Activated CD4-positive, alpha-beta T cell treated with anti-CD3 and anti-CD28 coated beads for 36 hours (primary cell): Measurements from ENCODE around the gene ERC2. TPM values are rescaled to one million over a fixed set of nuclear protein-coding genes. Genes with fewer than 3 reads are reported as not detected.

ENCODE experiments used
- ATAC-seq: fragments of 200-7000 bp; cut with Tn5 transposase; one replicate; pipeline ENCODE4 v1.10.0; 2021; ENCODE audit warnings: mild to moderate bottlenecking, moderate library complexity
- CTCF ChIA-PET: fragments of 350-600 bp; sonication (Branson Sonifier 250); formaldehyde crosslinking; loops from one replicate; lab custom pipeline; 2021; ENCODE audit warnings: antibody characterized with exemption; lab: Charles Lee
- POLR2A ChIA-PET: fragments of 350-600 bp; sonication (Branson Sonifier 250); formaldehyde crosslinking; loops from one replicate; lab custom pipeline; 2021; ENCODE audit warnings: antibody characterized with exemption, inconsistent platforms; lab: Charles Lee
- DNase-seq: peaks from one replicate; pipeline ENCODE4 v3.0.0-alpha.2; 2020
- H3K27ac Mint-ChIP-seq: one replicate; pipeline ENCODE4 v1.8.0; 2021; ENCODE audit warnings: mixed read lengths
- H3K27me3 Mint-ChIP-seq: one replicate; pipeline ENCODE4 v1.8.0; 2021; ENCODE audit warnings: mixed read lengths
- H3K36me3 Mint-ChIP-seq: one replicate; pipeline ENCODE4 v1.8.0; 2021; ENCODE audit warnings: low read depth, mixed read lengths
- H3K4me1 Mint-ChIP-seq: one replicate; pipeline ENCODE4 v1.8.0; 2021; ENCODE audit warnings: mixed read lengths
- H3K4me3 Mint-ChIP-seq: one replicate; pipeline ENCODE4 v1.8.0; 2021; ENCODE audit warnings: mild to moderate bottlenecking, moderate library complexity, mixed read lengths
- H3K9me3 Mint-ChIP-seq: one replicate; pipeline ENCODE4 v1.8.0; 2021; ENCODE audit warnings: low read depth, mixed read lengths
- intact Hi-C, 2 experiments: fragments of 100-400 bp; cut with DNase I in 1 of 2; cut with micrococcal nuclease in 1 of 2; formaldehyde crosslinking; loops; one replicate each; pipeline versions ENCODE4 v1.14.2 to v1.15.1; 2022 to 2024; cut with DNase I, micrococcal nuclease
- microRNA-seq: library from miRNA; unstranded; fragments of <30 nt; microRNA quantifications from one replicate; pipeline ENCODE4 v1.2.0, GENCODE V29; 2021; ENCODE audit warnings: borderline replicate concordance
- total RNA-seq, 2 experiments: library from RNA; stranded (reverse); gene quantifications; one replicate each; pipeline ENCODE4 v1.2.3, GENCODE V29; 2021

Gene ERC2
- total RNA-seq, 2 experiments from 2014 or later, result not detected

- ATAC-seq, result no peak
- H3K27me3 Mint-ChIP-seq, result peaks cover 9% of the 10 kb centered on the region
Measured at GRCh38 chr3:55471522-55472280, 996.6 kb downstream of the ERC2 start.

GRCh38 chr3:55471084-55471483 is 997.2 kb downstream of the ERC2 start:
- CTCF ChIA-PET, result no interaction called here

More at GRCh38 chr3:55471522-55472280, 996.6 kb downstream of the ERC2 start:
- CTCF ChIA-PET, result no interaction called here
- no peaks in the 10 kb centered on the region for H3K4me1 Mint-ChIP-seq
- no peak for DNase-seq
- no peaks in the 10 kb centered on the region for H3K36me3 Mint-ChIP-seq
- POLR2A ChIA-PET, result no interaction called here
- H3K9me3 Mint-ChIP-seq, result no peaks in the 10 kb centered on the region
- no peak overlapping the region for H3K4me3 Mint-ChIP-seq
- no peak overlapping the region for H3K27ac Mint-ChIP-seq
- intact Hi-C loops, result no loop called here

GRCh38 chr3:55469957-55470526 is 998.2 kb downstream of the ERC2 start:
- Mint-ChIP-seq H3K4me3 (no peak overlapping the region), H3K4me1 (no peaks in the 10 kb centered on the region), H3K9me3 (no peaks in the 10 kb centered on the region), H3K36me3 (no peaks in the 10 kb centered on the region), H3K27me3 (peaks cover 7% of the 10 kb centered on the region), H3K27ac (no peak overlapping the region)
- DNase-seq, result no peak
- CTCF ChIA-PET, result interaction anchor here (0.6 kb wide), 1 partner anchor 608 kb away, joined by 3 read pairs; no protein-coding TSS in a partner anchor
- ATAC-seq, result no peak
- POLR2A ChIA-PET, result no interaction called here
- intact Hi-C loops, result no loop called here

More at GRCh38 chr3:55471084-55471483, 997.2 kb downstream of the ERC2 start:
- Mint-ChIP-seq H3K9me3 (no peaks in the 10 kb centered on the region), H3K4me3 (no peak overlapping the region), H3K36me3 (no peaks in the 10 kb centered on the region), H3K27ac (no peak overlapping the region), H3K4me1 (no peaks in the 10 kb centered on the region), H3K27me3 (peaks cover 5% of the 10 kb centered on the region)
- DNase-seq, result no peak
- intact Hi-C loops, result no loop called here
- no peak for ATAC-seq
- POLR2A ChIA-PET, result interaction anchor here (0.6 kb wide), 1 partner anchor 524 kb away, joined by 3 read pairs; no protein-coding TSS in a partner anchor

GRCh38 chr3:55468251-55468650 is 1000.0 kb downstream of the ERC2 start:
- no peak overlapping the region for H3K4me3 Mint-ChIP-seq
- ATAC-seq (no peak), DNase-seq (no peak)
- CTCF ChIA-PET, result no interaction called here
- no peaks in the 10 kb centered on the region for H3K9me3 Mint-ChIP-seq
- no peak overlapping the region for H3K27ac Mint-ChIP-seq
- intact Hi-C loops, result no loop called here
- no peaks in the 10 kb centered on the region for H3K36me3 Mint-ChIP-seq
- H3K4me1 Mint-ChIP-seq, result no peaks in the 10 kb centered on the region
- peaks cover 4% of the 10 kb centered on the region for H3K27me3 Mint-ChIP-seq
- POLR2A ChIA-PET, result no interaction called here

- ChIA-PET POLR2A (no interaction called here), CTCF (no interaction called here)
- Mint-ChIP-seq H3K27ac (no peak overlapping the region), H3K36me3 (no peaks in the 10 kb centered on the region), H3K9me3 (peaks cover 2% of the 10 kb centered on the region), H3K4me3 (no peak overlapping the region), H3K4me1 (no peaks in the 10 kb centered on the region), H3K27me3 (peaks cover 3% of the 10 kb centered on the region)
- ATAC-seq, result no peak
- intact Hi-C loops, result no loop called here
- DNase-seq, result no peak
Measured at GRCh38 chr3:55467099-55467498, 1001.2 kb downstream of the ERC2 start.

GRCh38 chr3:55466526-55466925 is 1001.7 kb downstream of the ERC2 start:
- intact Hi-C loops, result no loop called here
- peaks cover 3% of the 10 kb centered on the region for H3K27me3 Mint-ChIP-seq
- peaks cover 2% of the 10 kb centered on the region for H3K9me3 Mint-ChIP-seq
- POLR2A ChIA-PET, result no interaction called here
- DNase-seq (no peak), ATAC-seq (no peak)
- CTCF ChIA-PET, result no interaction called here
- H3K4me1 Mint-ChIP-seq, result no peaks in the 10 kb centered on the region
- H3K36me3 Mint-ChIP-seq, result no peaks in the 10 kb centered on the region
- H3K27ac Mint-ChIP-seq, result no peak overlapping the region
- H3K4me3 Mint-ChIP-seq, result no peak overlapping the region

- H3K27me3 Mint-ChIP-seq, result peaks cover 8% of the 10 kb centered on the region
- H3K9me3 Mint-ChIP-seq, result peaks cover 7% of the 10 kb centered on the region
- no peak overlapping the region for H3K27ac Mint-ChIP-seq
- no peak for ATAC-seq
- H3K4me1 Mint-ChIP-seq, result no peaks in the 10 kb centered on the region
- no peak for DNase-seq
- H3K4me3 Mint-ChIP-seq, result no peak overlapping the region
- ChIA-PET POLR2A (no interaction called here), CTCF (no interaction called here)
- H3K36me3 Mint-ChIP-seq, result no peaks in the 10 kb centered on the region
- intact Hi-C loops, result no loop called here
Measured at GRCh38 chr3:55461896-55462295, 1006.4 kb downstream of the ERC2 start.

- Mint-ChIP-seq H3K27ac (no peak overlapping the region), H3K4me1 (no peaks in the 10 kb centered on the region), H3K4me3 (no peak overlapping the region), H3K9me3 (peaks cover 7% of the 10 kb centered on the region), H3K36me3 (no peaks in the 10 kb centered on the region), H3K27me3 (peaks cover 7% of the 10 kb centered on the region)
- intact Hi-C loops, result no loop called here
- ChIA-PET POLR2A (no interaction called here), CTCF (no interaction called here)
- ATAC-seq, result no peak
- no peak for DNase-seq
Measured at GRCh38 chr3:55459838-55460237, 1008.4 kb downstream of the ERC2 start.

Small RNAs within 50 kb of the gene (microRNA-seq; reads per million reads assigned to microRNA genes)
- gene MIR3938, result not detected

Other genes with a start within 250 kb of the ERC2 start
- gene CCDC66, start 88.7 kb upstream of the ERC2 start, total RNA-seq, result 10 to 100 TPM; 23.5 to 28.5 TPM
- gene TASOR, start 214.8 kb upstream of the ERC2 start, total RNA-seq, result 10 to 100 TPM; 56.8 to 65.6 TPM